A549 (cell line): Measurements from ENCODE around the gene ALDH4A1. TPM values are rescaled to one million over a fixed set of nuclear protein-coding genes. Genes with fewer than 3 reads are reported as not detected.

Experiments
- ATAC-seq, 2 experiments: fragments of 200-7000 bp in 1 of 2; fragments of >200 bp in 1 of 2; cut with Nextera tagmentation in 1 of 2; cut with Tn5 transposase in 1 of 2; 3 replicates each; pipeline versions ENCODE4 v1.8.0 to v1.9.1; 2018 to 2020; ENCODE audit warnings: mild to moderate bottlenecking in 1 of 2, moderate library complexity in 1 of 2
- CTCF ChIA-PET: fragments of 300-600 bp; sonication (Branson Sonifier 250); formaldehyde crosslinking; extraction: SDS; loops from one replicate; lab custom pipeline; 2021; ENCODE audit warnings: antibody characterized with exemption, inconsistent platforms; lab: Yijun Ruan, JAX
- POLR2A ChIA-PET: fragments of 350-600 bp; formaldehyde crosslinking; extraction: SDS; loops from one replicate; lab custom pipeline; 2021; ENCODE audit warnings: antibody characterized with exemption, inconsistent platforms; lab: Yijun Ruan, JAX
- DNase-seq, 2 experiments: peaks; one replicate each; pipeline versions ENCODE4 v3.0.0 to v3.0.0-alpha.2; 2011 to 2016; ENCODE audit warnings: low read depth in 1 of 2, low spot score in 1 of 2
- FAIRE-seq: peaks from 2 replicates; lab custom pipeline; 2011; peaks lifted over from hg19 to GRCh38; lab: Jason Lieb, UNC
- H3K27ac ChIP-seq, 2 experiments: fragments of >200 bp; sonication (Bioruptor Twin); formaldehyde crosslinking; 3 replicates each; pipeline ENCODE4 v1.5.1; 2016 to 2017
- H3K4me1 ChIP-seq: fragments of >200 bp; sonication (Bioruptor Twin); formaldehyde crosslinking; 3 replicates; pipeline ENCODE4 v1.6.1; 2016
- H3K4me2 ChIP-seq: fragments of >200 bp; sonication (Bioruptor Twin); formaldehyde crosslinking; 3 replicates; pipeline ENCODE4 v1.6.1; 2016
- H3K4me3 ChIP-seq: fragments of >200 bp; sonication (Bioruptor Twin); formaldehyde crosslinking; 3 replicates; pipeline ENCODE4 v1.5.1; 2016
- H3K9me3 ChIP-seq: fragments of >200 bp; sonication (Bioruptor Twin); formaldehyde crosslinking; 3 replicates; pipeline ENCODE4 v1.6.1; 2016
- BHLHE40 ChIP-seq: IDR thresholded peaks from 2 replicates; pipeline ENCODE4 v1.6.1; 2012; ENCODE audit warnings: low read depth, low read length, inconsistent platforms
- CBX8 ChIP-seq: fragments of 200-600 bp; sonication (generic); IDR thresholded peaks from 2 replicates; pipeline ENCODE4 v1.6.1; 2016
- HDAC2 ChIP-seq: fragments of 200-600 bp; sonication (generic); IDR thresholded peaks from 2 replicates; pipeline ENCODE4 v1.6.1; 2016
- HEYL ChIP-seq: fragments of 250-450 bp; sonication (Bioruptor Pico); IDR thresholded peaks from 2 replicates; pipeline ENCODE4 v1.8.0; 2021; ENCODE audit warnings: mild to moderate bottlenecking, moderate library complexity
- HOXB13 ChIP-seq: fragments of 250-450 bp; sonication (Bioruptor Pico); IDR thresholded peaks from 2 replicates; pipeline ENCODE4 v1.5.0; 2020; ENCODE audit warnings: low read depth, mild to moderate bottlenecking, moderate library complexity
- MAZ ChIP-seq: fragments of 150-350 bp; IDR thresholded peaks from 2 replicates; pipeline ENCODE4 v1.6.1; 2014; ENCODE audit warnings: antibody characterized with exemption, low read depth, low read length, borderline replicate concordance
- NPAS2 ChIP-seq: fragments of 250-450 bp; sonication (Bioruptor Pico); IDR thresholded peaks from 2 replicates; pipeline ENCODE4 v1.8.0; 2022; ENCODE audit warnings: mild to moderate bottlenecking, moderate library complexity, borderline replicate concordance
- NR3C1 ChIP-seq: fragments of >200 bp; sonication (Bioruptor Twin); formaldehyde crosslinking; IDR thresholded peaks from 3 replicates; pipeline ENCODE4 v1.6.1; 2017
- RARB ChIP-seq: fragments of 250-450 bp; sonication (Bioruptor Pico); IDR thresholded peaks from 2 replicates; pipeline ENCODE4 v1.8.0; 2021; ENCODE audit warnings: mild to moderate bottlenecking, moderate library complexity
- RCOR1 ChIP-seq: fragments of 150-350 bp; IDR thresholded peaks from 2 replicates; pipeline ENCODE4 v1.6.1; 2014; ENCODE audit warnings: antibody characterized with exemption, low read length, low read depth
- RFX5 ChIP-seq: fragments of 450-650 bp; IDR thresholded peaks from 2 replicates; pipeline ENCODE4 v1.7.1; 2014; ENCODE audit warnings: antibody characterized with exemption, mild to moderate bottlenecking, moderate library complexity
- RNF2 ChIP-seq: fragments of 200-600 bp; sonication (generic); IDR thresholded peaks from 2 replicates; pipeline ENCODE4 v1.6.1; 2016; ENCODE audit warnings: low read depth, mild to moderate bottlenecking, antibody characterized with exemption, moderate library complexity, borderline replicate concordance
- TP53 ChIP-seq: fragments of 250-450 bp; sonication (Bioruptor Pico); IDR thresholded peaks from 2 replicates; pipeline ENCODE4 v1.5.0; 2021; ENCODE audit warnings: mild to moderate bottlenecking, moderate library complexity
- ZC3H11A ChIP-seq: fragments of 450-650 bp; IDR thresholded peaks from 2 replicates; pipeline ENCODE4 v1.6.1; 2014; ENCODE audit warnings: antibody characterized with exemption, mild to moderate bottlenecking
- ZSCAN20 ChIP-seq: fragments of 250-450 bp; sonication (Bioruptor Pico); IDR thresholded peaks from 2 replicates; pipeline ENCODE4 v1.8.0; 2022; ENCODE audit warnings: mild to moderate bottlenecking, moderate library complexity
- WGBS: methylation state at CpG from one replicate; pipeline ENCODE4 v1.1.6; 2017; ENCODE audit errors: missing lambda C conversion rate; 5-methylcytosine and 5-hydroxymethylcytosine counted together
- polyA plus RNA-seq, 4 experiments: library from polyadenylated mRNA; depleted of rRNA in 3 of 4; stranded (reverse); fragments of >200 nt; fragmentation: RNase III in 1 of 4; extraction: RNeasy Plus Mini Kit Qiagen cat#74134 plus additional on column Dnase treatment in 1 of 4; gene quantifications; 2 replicates in 3 of 4; 3 replicates in 1 of 4; pipeline ENCODE4 v1.2.3, GENCODE V29; 2011 to 2017

ALDH4A1 gene
- polyA plus RNA-seq, 2 of the 4 experiments (the other 2 are of a cell fraction) = 9.4 to 15.4 TPM

- DNase-seq = no peak
- CTCF ChIA-PET = interaction anchor here (1.1 to 3.0 kb wide), 4 partner anchors 9 to 30 kb away, joined by 3 to 23 read pairs (median 6); no protein-coding TSS in a partner anchor
- no peak for FAIRE-seq
- TF ChIP-seq ZSCAN20 (CRISPR knock-in tag) = no peak
- POLR2A ChIA-PET = no interaction called here
- WGBS = 79% methylated on average over 11 of the region's 11 CpGs
- Histone ChIP-seq H3K4me2 (no peak overlapping the region), H3K4me1 (peaks cover 78% of the 10 kb centered on the region), H3K4me3 (no peak overlapping the region), H3K9me3 (no peaks in the 10 kb centered on the region), H3K27ac (peak overlapping the region in 1 of 2 experiments; percentile 52; a peak in 1 of 6 replicates)
- ATAC-seq = peak in 1 of 2 experiments; percentile 8; a peak in 2 of 6 replicates
Measured at GRCh38 chr1:18936814-18937481, 34.6 kb upstream of the ALDH4A1 start.

- DNase-seq = no peak
Measured at GRCh38 chr1:18936471-18936813, 34.1 kb upstream of the ALDH4A1 start.

GRCh38 chr1:18934205-18935000, 32.0 kb upstream of the ALDH4A1 start:
- H3K27ac ChIP-seq = no peak overlapping the region
- ATAC-seq (no peak), DNase-seq (no peak), FAIRE-seq (no peak)
- WGBS = 85% methylated on average over 14 of the region's 14 CpGs
- POLR2A ChIA-PET = no interaction called here
- H3K9me3 ChIP-seq = no peaks in the 10 kb centered on the region
- H3K4me1 ChIP-seq = peaks cover 65% of the 10 kb centered on the region
- H3K4me2 ChIP-seq = no peak overlapping the region
- H3K4me3 ChIP-seq = no peak overlapping the region
- CTCF ChIA-PET = no interaction called here
- TF ChIP-seq RARB (CRISPR knock-in tag) (no peak), HDAC2 (no peak), ZSCAN20 (CRISPR knock-in tag) (no peak), RNF2 (no peak), RCOR1 (no peak)
- TF ChIP-seq, all 56 proteins: peak for 0

More at GRCh38 chr1:18936471-18936813, 34.1 kb upstream of the ALDH4A1 start:
- H3K27ac ChIP-seq = peak overlapping the region in 1 of 2 experiments; percentile 52; a peak in 1 of 6 replicates
- peaks cover 76% of the 10 kb centered on the region for H3K4me1 ChIP-seq
- POLR2A ChIA-PET = no interaction called here
- no peak for ATAC-seq
- CTCF ChIA-PET = interaction anchor here (1.1 to 3.0 kb wide), 3 partner anchors 9 to 23 kb away, joined by 3 to 23 read pairs (median 7); no protein-coding TSS in a partner anchor
- no peak overlapping the region for H3K4me2 ChIP-seq
- no peak overlapping the region for H3K4me3 ChIP-seq
- no peak for FAIRE-seq
- H3K9me3 ChIP-seq = no peaks in the 10 kb centered on the region
- TF ChIP-seq TP53 (CRISPR knock-in tag) (no peak), NR3C1 (no peak), RFX5 (no peak)
- whole genome bisulfite sequencing = 78% methylated on average over 3 of the region's 3 CpGs

- no peak for TF ChIP-seq HOXB13 (CRISPR knock-in tag)
Measured at GRCh38 chr1:18932879-18933278, 30.5 kb upstream of the ALDH4A1 start.

GRCh38 chr1:18932387-18932786, 30.0 kb upstream of the ALDH4A1 start:
- FAIRE-seq (no peak), DNase-seq (no peak), ATAC-seq (no peak)
- POLR2A ChIA-PET = no interaction called here
- CTCF ChIA-PET = interaction anchor here (0.6 to 0.8 kb wide), 2 partner anchors 22 to 85 kb away, joined by 3 read pairs; no protein-coding TSS in a partner anchor
- WGBS = no CpG with 5 or more reads among the region's 5 CpGs
- H3K4me1 ChIP-seq = peaks cover 65% of the 10 kb centered on the region
- peak overlapping the region in 1 of 2 experiments; percentile 57; a peak in 3 of 6 replicates for H3K27ac ChIP-seq
- H3K4me2 ChIP-seq = no peak overlapping the region
- H3K4me3 ChIP-seq = no peak overlapping the region
- H3K9me3 ChIP-seq = no peaks in the 10 kb centered on the region
- TF ChIP-seq ZC3H11A (no peak), NPAS2 (CRISPR knock-in tag) (no peak), BHLHE40 (no peak), HEYL (no peak), MAZ (no peak), CBX8 (no peak)

More at GRCh38 chr1:18932879-18933278, 30.5 kb upstream of the ALDH4A1 start:
- Histone ChIP-seq H3K4me1 (peaks cover 65% of the 10 kb centered on the region), H3K27ac (peak overlapping the region in 1 of 2 experiments; percentile 57; a peak in 3 of 6 replicates), H3K9me3 (no peaks in the 10 kb centered on the region), H3K4me2 (no peak overlapping the region), H3K4me3 (no peak overlapping the region)
- ATAC-seq = no peak
- ChIA-PET CTCF (interaction anchor here (0.8 kb wide), 1 partner anchor 22 kb away, joined by 3 read pairs; no protein-coding TSS in a partner anchor), POLR2A (no interaction called here)
- no peak for DNase-seq
- no peak for FAIRE-seq
- 87% methylated on average over 7 of the region's 7 CpGs for WGBS
